Fibroblast of mammary gland (primary cell): Measurements from ENCODE around the gene STEAP2.

ENCODE experiments used
- DNase-seq: peaks from one replicate; pipeline ENCODE4 v3.0.0-alpha.2; 2010; ENCODE audit warnings: low read depth
- H3K4me3 ChIP-seq: 2 replicates; pipeline ENCODE4 v1.5.1; 2011; ENCODE audit warnings: low read depth, mild to moderate bottlenecking, low read length, moderate library complexity; ENCODE audit not compliant: control insufficient read depth
- TF ChIP-seq, protein P1 (sequence below): conservative IDR thresholded peaks from 2 replicates; pipeline ENCODE4 v1.5.1; 2011; ENCODE audit warnings: low read depth, low read length, inconsistent platforms; ENCODE audit not compliant: control insufficient read depth, insufficient read depth

STEAP2 gene

GRCh38 chr7:90211391-90212148, at the start of gene STEAP2:
Gene STEAP2 (plus strand): TSS chr7:90211740. CDS start chr7:90225083, 13,343 bp downstream.
- peak; percentile 92 for DNase-seq

GRCh38 chr7:90163534-90163933, 48.0 kb upstream of the STEAP2 start:
- H3K4me3 ChIP-seq = no peak overlapping the region
- TF ChIP-seq, protein P1, sequence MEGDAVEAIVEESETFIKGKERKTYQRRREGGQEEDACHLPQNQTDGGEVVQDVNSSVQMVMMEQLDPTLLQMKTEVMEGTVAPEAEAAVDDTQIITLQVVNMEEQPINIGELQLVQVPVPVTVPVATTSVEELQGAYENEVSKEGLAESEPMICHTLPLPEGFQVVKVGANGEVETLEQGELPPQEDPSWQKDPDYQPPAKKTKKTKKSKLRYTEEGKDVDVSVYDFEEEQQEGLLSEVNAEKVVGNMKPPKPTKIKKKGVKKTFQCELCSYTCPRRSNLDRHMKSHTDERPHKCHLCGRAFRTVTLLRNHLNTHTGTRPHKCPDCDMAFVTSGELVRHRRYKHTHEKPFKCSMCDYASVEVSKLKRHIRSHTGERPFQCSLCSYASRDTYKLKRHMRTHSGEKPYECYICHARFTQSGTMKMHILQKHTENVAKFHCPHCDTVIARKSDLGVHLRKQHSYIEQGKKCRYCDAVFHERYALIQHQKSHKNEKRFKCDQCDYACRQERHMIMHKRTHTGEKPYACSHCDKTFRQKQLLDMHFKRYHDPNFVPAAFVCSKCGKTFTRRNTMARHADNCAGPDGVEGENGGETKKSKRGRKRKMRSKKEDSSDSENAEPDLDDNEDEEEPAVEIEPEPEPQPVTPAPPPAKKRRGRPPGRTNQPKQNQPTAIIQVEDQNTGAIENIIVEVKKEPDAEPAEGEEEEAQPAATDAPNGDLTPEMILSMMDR = no peak
- no peak for DNase-seq

More at GRCh38 chr7:90211391-90212148, at the start of gene STEAP2:
- TF ChIP-seq, protein P1 = no peak
- peak within 1 kb of the TSS; percentile 77 for H3K4me3 ChIP-seq

GRCh38 chr7:90165724-90166123, 45.8 kb upstream of the STEAP2 start:
- TF ChIP-seq, protein P1 = no peak
- no peak overlapping the region for H3K4me3 ChIP-seq
- DNase-seq = no peak

- H3K4me3 ChIP-seq = no peak overlapping the region
- no peak for DNase-seq
- TF ChIP-seq, protein P1 = no peak
These were observed 45.4 kb upstream of the STEAP2 start for GRCh38 chr7:90166153-90166552.

- TF ChIP-seq, protein P1 = no peak
- no peak overlapping the region for H3K4me3 ChIP-seq
- DNase-seq = no peak
These were observed 44.2 kb upstream of the STEAP2 start for GRCh38 chr7:90167361-90167760.

GRCh38 chr7:90169891-90170290, 41.6 kb upstream of the STEAP2 start:
- DNase-seq = no peak
- TF ChIP-seq, protein P1 = no peak
- H3K4me3 ChIP-seq = no peak overlapping the region
